ENCODE data around the gene DDX27. TPM values are rescaled to one million over a fixed set of nuclear protein-coding genes. Genes with fewer than 3 reads are reported as not detected.

The DDX27 gene
- total and polyA plus RNA-seq, 2 of the 13 experiments (the other 11 are each of a cell fraction or from before 2014, with no cell fraction given), result 42.6 to 72.8 TPM

- peak; percentile 11; the same call in 1 of the 2 replicates for TF ChIP-seq ZSCAN5A (CRISPR knock-in tag; IDR thresholded peaks at IDR 0.05; ENCODE audit: borderline replicate concordance)
- TF ChIP-seq TARDBP (CRISPR knock-in tag; IDR thresholded peaks at IDR 0.05), result peak; percentile 84
- TF ChIP-seq TEAD2 (CRISPR knock-in tag; IDR thresholded peaks at IDR 0.05), result no peak
- TF ChIP-seq THAP11 (CRISPR knock-in tag; IDR thresholded peaks at IDR 0.05), result peak; percentile 96
- TF ChIP-seq SOX6 (IDR thresholded peaks at IDR 0.05), result no peak
- peak; percentile 79 for TF ChIP-seq SOX6 (CRISPR knock-in tag; IDR thresholded peaks at IDR 0.05)
- TF ChIP-seq IRF2 (CRISPR knock-in tag; IDR thresholded peaks at IDR 0.05), result peak; percentile 97
- TF ChIP-seq ZNF737 (CRISPR knock-in tag; IDR thresholded peaks at IDR 0.05; ENCODE audit: borderline replicate concordance), result no peak
- peak; percentile 95; the same call in 1 of the 2 replicates for TF ChIP-seq ZNF354B (CRISPR knock-in tag; IDR thresholded peaks at IDR 0.05)
- TF ChIP-seq DDIT3 (CRISPR knock-in tag; IDR thresholded peaks at IDR 0.05), result no peak
- TF ChIP-seq TFDP1 (CRISPR knock-in tag; IDR thresholded peaks at IDR 0.05; ENCODE audit: borderline replicate concordance), result peak; percentile 78; the same call in 1 of the 2 replicates
- peak; percentile 83; the same call in 1 of the 2 replicates for TF ChIP-seq ZNF709 (CRISPR knock-in tag; IDR thresholded peaks at IDR 0.05)
- no peak for TF ChIP-seq CREB3 (CRISPR knock-in tag; IDR thresholded peaks at IDR 0.05)
- peak; percentile 77 for TF ChIP-seq NRL (CRISPR knock-in tag; IDR thresholded peaks at IDR 0.05; ENCODE audit: borderline replicate concordance)
- peak; percentile 95 for TF ChIP-seq ZNF350 (CRISPR knock-in tag; IDR thresholded peaks at IDR 0.05; ENCODE audit: borderline replicate concordance, low read depth)
- no peak; the same call in 1 of the 2 replicates for TF ChIP-seq ZNF761 (CRISPR knock-in tag; conservative IDR thresholded peaks at IDR 0.05)
- TF ChIP-seq NR3C1 (CRISPR knock-in tag; IDR thresholded peaks at IDR 0.05), result no peak
- no peak for TF ChIP-seq ZNF577 (CRISPR knock-in tag; IDR thresholded peaks at IDR 0.05; ENCODE audit: borderline replicate concordance, low read depth)
- TF ChIP-seq AHR (CRISPR knock-in tag; IDR thresholded peaks at IDR 0.05), result peak; percentile 78; the same call in 1 of the 2 replicates
- peak; percentile 93 for TF ChIP-seq ZGPAT (CRISPR knock-in tag; IDR thresholded peaks at IDR 0.05)
- TF ChIP-seq CBX2 (IDR thresholded peaks at IDR 0.05; ENCODE audit: low read depth, low read length), result no peak
- TF ChIP-seq CBX2 (CRISPR knock-in tag; IDR thresholded peaks at IDR 0.05; ENCODE audit: low read depth), result no peak
- TF ChIP-seq SMARCE1 (IDR thresholded peaks at IDR 0.05; ENCODE audit: borderline replicate concordance), result no peak
- 0 out of 2 replicates have a peak, but pooled peaks have one; percentile 56 for TF ChIP-seq ZNF83 (CRISPR knock-in tag; IDR thresholded peaks at IDR 0.05; ENCODE audit: borderline replicate concordance)
Measured at GRCh38 chr20:49219091-49219923, at the start of gene DDX27 (continued).
